SU-DHL-6 (cell line): Measurements from ENCODE around the gene ARHGAP30.

Experiments used
- EZH2phosphoT487 ChIP-seq: fragments of 200-600 bp; sonication (generic), shearing (Covaris generic); conservative IDR thresholded peaks from 2 replicates; pipeline ENCODE4 v1.6.1; 2018; ENCODE audit warnings: mild to moderate bottlenecking, antibody characterized with exemption, low read length, moderate library complexity, mixed read lengths
- TF ChIP-seq, protein P1 (sequence below): fragments of 200-600 bp; sonication (generic); IDR thresholded peaks from one replicate; pipeline ENCODE4 v1.5.1; 2017; ENCODE audit warnings: antibody characterized with exemption, mild to moderate bottlenecking, low read length, moderate library complexity; ENCODE audit not compliant: insufficient read depth, poor library complexity, severe bottlenecking

DNA sequence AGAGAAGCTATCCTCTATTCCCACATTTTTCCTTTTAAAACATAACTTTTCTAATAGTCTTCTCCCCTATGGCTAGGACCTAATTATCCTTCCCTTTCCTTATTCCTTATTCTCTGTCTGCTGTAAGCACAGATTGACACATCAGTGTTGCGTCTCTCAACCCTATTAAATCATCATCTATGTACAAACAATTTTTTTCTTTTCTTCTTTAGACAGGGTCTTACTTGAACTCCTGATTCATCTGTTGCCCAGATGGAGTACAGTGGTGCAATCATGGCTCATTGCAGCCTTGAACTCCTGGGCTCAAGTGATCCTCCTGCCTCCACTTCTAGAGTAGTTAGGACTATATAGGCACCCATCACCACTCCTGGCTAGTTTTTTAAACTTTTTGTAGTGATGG lies 36.7 kb upstream of the ARHGAP30 start:
- TF ChIP-seq, protein P1, sequence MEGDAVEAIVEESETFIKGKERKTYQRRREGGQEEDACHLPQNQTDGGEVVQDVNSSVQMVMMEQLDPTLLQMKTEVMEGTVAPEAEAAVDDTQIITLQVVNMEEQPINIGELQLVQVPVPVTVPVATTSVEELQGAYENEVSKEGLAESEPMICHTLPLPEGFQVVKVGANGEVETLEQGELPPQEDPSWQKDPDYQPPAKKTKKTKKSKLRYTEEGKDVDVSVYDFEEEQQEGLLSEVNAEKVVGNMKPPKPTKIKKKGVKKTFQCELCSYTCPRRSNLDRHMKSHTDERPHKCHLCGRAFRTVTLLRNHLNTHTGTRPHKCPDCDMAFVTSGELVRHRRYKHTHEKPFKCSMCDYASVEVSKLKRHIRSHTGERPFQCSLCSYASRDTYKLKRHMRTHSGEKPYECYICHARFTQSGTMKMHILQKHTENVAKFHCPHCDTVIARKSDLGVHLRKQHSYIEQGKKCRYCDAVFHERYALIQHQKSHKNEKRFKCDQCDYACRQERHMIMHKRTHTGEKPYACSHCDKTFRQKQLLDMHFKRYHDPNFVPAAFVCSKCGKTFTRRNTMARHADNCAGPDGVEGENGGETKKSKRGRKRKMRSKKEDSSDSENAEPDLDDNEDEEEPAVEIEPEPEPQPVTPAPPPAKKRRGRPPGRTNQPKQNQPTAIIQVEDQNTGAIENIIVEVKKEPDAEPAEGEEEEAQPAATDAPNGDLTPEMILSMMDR = no peak
- no peak for TF ChIP-seq EZH2phosphoT487
